Measurements from ENCODE around the gene CHI3L2. TPM values are rescaled to one million over a fixed set of nuclear protein-coding genes. Genes with fewer than 3 reads are reported as not detected.

CHI3L2 gene
- total and polyA plus RNA-seq, 8 donors: 0.33 to 222 (median 0.56) TPM

DNA sequence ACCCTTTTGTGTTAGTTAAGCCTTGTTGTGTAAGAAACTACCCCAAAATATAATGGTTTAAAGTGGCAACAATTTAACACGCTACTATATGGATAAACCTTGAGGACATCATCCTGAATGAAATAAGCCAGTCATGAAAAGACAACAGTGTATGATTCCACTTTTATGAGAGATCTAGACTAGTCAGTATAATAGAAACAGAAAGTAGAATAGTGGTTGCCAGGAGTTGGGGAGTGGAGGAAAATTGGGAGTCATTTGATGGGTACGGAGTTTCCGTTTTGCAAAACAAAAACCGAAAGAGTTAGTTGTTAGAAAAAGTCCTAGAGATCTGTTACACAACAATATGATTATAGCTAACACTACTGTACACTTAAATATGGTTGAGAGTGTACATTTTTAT is 47.1 kb downstream of the CHI3L2 start:
- Histone ChIP-seq H3K27ac (peak overlapping the region in 1 of 2 donors; percentile 37), H3K27me3 (peaks cover 22 to 30% of the 10 kb centered on the region in 2 donors), H3K4me1 (peaks cover 0 to 4% of the 10 kb centered on the region in 2 donors), H3K36me3 (no peaks in the 10 kb centered on the region), H3K9me3 (peaks cover 0 to 6% of the 10 kb centered on the region in 2 donors), H3K4me3 (no peak overlapping the region)
- TF ChIP-seq, protein P1, sequence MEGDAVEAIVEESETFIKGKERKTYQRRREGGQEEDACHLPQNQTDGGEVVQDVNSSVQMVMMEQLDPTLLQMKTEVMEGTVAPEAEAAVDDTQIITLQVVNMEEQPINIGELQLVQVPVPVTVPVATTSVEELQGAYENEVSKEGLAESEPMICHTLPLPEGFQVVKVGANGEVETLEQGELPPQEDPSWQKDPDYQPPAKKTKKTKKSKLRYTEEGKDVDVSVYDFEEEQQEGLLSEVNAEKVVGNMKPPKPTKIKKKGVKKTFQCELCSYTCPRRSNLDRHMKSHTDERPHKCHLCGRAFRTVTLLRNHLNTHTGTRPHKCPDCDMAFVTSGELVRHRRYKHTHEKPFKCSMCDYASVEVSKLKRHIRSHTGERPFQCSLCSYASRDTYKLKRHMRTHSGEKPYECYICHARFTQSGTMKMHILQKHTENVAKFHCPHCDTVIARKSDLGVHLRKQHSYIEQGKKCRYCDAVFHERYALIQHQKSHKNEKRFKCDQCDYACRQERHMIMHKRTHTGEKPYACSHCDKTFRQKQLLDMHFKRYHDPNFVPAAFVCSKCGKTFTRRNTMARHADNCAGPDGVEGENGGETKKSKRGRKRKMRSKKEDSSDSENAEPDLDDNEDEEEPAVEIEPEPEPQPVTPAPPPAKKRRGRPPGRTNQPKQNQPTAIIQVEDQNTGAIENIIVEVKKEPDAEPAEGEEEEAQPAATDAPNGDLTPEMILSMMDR (IDR thresholded peaks at IDR 0.05): no peak
- intact Hi-C loops (cut with DNase I): no loop called here
- ATAC-seq (peak; percentile 37), DNase-seq (no peak)

DNA sequence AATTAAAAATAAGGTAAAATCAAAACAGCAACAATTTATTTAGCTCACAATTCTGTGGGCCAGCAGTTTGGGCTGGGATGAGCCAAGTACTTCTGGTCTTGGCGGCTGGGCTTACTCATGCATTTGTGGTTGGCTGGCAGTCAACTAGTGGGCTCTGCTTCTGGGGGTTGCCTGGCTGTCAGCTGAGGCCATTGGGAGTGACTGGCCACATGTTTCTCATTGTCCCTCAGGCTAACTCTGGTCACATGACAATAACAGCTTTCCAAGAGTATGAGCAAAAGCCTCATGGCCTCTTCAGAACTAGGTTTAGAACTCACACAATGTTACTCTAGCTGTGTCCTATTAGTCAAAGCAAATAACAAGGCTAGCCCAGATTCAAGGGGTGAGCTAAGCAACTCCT is 47.6 kb downstream of the CHI3L2 start:
- peaks cover 0 to 6% of the 10 kb centered on the region in 2 donors for H3K9me3 ChIP-seq
- peak overlapping the region in 1 of 2 donors; percentile 37 for H3K27ac ChIP-seq
- H3K27me3 ChIP-seq: peaks cover 18 to 25% of the 10 kb centered on the region in 2 donors
- TF ChIP-seq, protein P1 (IDR thresholded peaks at IDR 0.05): no peak
- ATAC-seq: peak; percentile 87
- H3K4me1 ChIP-seq: peaks cover 0 to 4% of the 10 kb centered on the region in 2 donors
- intact Hi-C loops (cut with DNase I): no loop called here
- DNase-seq: peak in 1 of 4 donors; percentile 77
- H3K36me3 ChIP-seq: no peaks in the 10 kb centered on the region
- no peak overlapping the region for H3K4me3 ChIP-seq

DNA sequence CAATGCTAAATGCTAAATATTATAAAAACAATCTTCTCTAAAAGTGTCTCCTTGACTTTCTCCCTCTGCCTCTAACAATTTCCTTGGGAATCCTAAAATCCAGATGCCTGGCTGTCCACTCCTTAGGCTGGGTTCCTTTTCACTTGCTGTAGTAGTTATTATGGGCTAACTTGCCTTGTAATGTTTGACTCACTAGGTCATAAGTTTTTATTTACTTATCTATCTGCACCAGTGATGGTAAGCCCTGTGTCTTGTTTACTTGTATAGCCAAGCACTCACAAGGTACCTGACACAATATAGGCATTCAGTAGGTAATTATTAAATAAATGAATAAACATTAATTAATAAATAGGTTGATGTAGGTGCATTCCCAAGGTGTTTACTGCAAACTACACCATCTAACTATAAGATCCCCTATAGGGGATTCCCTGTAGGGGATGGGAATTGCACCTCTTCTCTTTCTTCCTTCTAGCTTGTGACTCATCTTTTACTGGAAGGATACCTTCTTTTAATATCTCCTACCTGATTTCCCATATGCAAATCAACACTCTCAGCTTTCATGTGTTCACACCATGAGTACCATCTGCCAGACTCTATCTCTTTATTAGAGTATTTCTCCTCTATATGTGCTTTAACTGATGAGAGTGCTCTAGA is 48.4 kb downstream of the CHI3L2 start:
- Histone ChIP-seq H3K36me3 (no peaks in the 10 kb centered on the region), H3K4me1 (peaks cover 0 to 3% of the 10 kb centered on the region in 2 donors), H3K27me3 (peaks cover 10 to 17% of the 10 kb centered on the region in 2 donors), H3K9me3 (peaks cover 0 to 6% of the 10 kb centered on the region in 2 donors), H3K4me3 (no peak overlapping the region), H3K27ac (peak overlapping the region in 1 of 2 donors; percentile 37)
- DNase-seq (no peak), ATAC-seq (no peak)
- TF ChIP-seq, protein P1 (IDR thresholded peaks at IDR 0.05): no peak
- intact Hi-C loops (cut with DNase I): no loop called here

DNA sequence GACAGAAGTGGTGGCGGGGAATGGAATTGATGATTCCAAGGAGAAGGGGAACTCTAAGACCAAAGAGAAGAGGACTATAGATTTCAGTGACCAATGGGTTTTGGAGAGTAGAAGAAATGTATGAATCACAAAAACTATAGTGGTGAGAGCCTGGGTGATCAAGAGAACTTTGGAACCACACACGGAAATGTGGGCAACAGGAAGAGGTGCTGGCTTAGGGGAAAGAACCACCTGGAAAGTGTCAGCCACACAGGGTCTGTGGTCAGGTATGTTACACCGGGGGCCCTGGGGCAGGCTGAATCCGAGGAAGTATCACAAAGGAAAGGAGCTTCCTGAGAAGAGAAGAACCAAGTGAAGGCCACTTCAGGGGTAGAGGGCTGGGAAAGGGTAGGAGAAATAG is 51.6 kb downstream of the CHI3L2 start:
- no peak overlapping the region for H3K4me3 ChIP-seq
- no peak overlapping the region for H3K27ac ChIP-seq
- intact Hi-C loops (cut with DNase I): no loop called here
- no peaks in the 10 kb centered on the region for H3K27me3 ChIP-seq
- H3K36me3 ChIP-seq: no peaks in the 10 kb centered on the region
- peaks cover 0 to 6% of the 10 kb centered on the region in 2 donors for H3K9me3 ChIP-seq
- H3K4me1 ChIP-seq: no peaks in the 10 kb centered on the region
- TF ChIP-seq, protein P1 (IDR thresholded peaks at IDR 0.05): no peak
- DNase-seq: no peak
- ATAC-seq: no peak

DNA sequence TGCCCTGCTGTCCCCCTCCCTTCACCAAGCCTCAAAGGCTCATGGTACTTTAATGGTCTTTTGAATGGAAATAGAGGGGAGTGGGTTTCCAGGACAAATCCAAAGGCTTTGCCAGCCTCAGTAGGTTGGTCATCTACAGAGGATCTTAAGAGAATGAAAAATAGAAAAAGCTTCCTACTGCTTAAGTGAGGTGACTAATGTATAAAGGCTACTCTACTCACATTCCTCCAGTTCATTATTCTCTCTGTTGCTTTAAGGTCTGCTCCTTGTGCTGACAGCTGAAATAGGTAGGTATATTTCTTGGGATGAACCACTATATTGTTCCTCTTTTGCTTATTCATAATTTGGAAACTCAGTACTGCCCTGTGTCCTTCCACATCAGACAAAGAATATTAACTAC is 52.8 kb downstream of the CHI3L2 start:
- Histone ChIP-seq H3K4me3 (no peak overlapping the region), H3K36me3 (no peaks in the 10 kb centered on the region), H3K27ac (no peak overlapping the region), H3K4me1 (no peaks in the 10 kb centered on the region), H3K9me3 (peaks cover 0 to 6% of the 10 kb centered on the region in 2 donors), H3K27me3 (no peaks in the 10 kb centered on the region)
- intact Hi-C loops (cut with DNase I): no loop called here
- DNase-seq: no peak
- TF ChIP-seq, protein P1 (IDR thresholded peaks at IDR 0.05): no peak
- peak; percentile 72 for ATAC-seq
